Stimulated activated CD8-positive, alpha-beta memory T cell treated with anti-CD3 and anti-CD28 coated beads, Interleukin-2, amount 100 ng/mL, for 48 hours (primary cell): ENCODE measurements around the gene OR10G7.
"Not testable (repeated sequence)": the region's sequence is repeated elsewhere in the genome, so short reads cannot be mapped to it uniquely, and the experiment has no call there.

Source experiments
- DNase-seq, 2 donors: peaks; one replicate each; pipeline ENCODE4 v3.0.0-alpha.2; 2020; ENCODE audit warnings: low read depth in 2 of 2

Gene OR10G7

DNA sequence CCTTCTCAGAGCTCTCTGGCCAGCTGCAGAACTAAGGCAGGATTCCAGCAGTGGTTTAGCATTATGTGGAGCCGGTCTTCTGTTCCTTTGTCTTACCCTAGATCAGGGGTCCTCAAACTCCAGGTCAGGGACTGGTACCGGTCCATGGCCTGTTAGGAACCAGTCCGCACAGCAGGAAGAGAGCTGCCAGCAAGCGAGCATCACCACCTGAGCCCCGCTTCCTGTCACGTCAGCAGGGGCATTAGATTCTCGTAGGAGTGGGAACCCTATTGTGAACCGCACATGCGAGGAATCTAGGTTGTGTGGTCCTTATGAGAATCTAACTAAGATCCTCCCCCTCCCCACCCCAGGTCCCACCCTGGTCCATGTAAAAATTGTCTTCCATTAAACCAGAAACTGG, 1.6 kb downstream of the OR10G7 start:
- no peak for DNase-seq

DNA sequence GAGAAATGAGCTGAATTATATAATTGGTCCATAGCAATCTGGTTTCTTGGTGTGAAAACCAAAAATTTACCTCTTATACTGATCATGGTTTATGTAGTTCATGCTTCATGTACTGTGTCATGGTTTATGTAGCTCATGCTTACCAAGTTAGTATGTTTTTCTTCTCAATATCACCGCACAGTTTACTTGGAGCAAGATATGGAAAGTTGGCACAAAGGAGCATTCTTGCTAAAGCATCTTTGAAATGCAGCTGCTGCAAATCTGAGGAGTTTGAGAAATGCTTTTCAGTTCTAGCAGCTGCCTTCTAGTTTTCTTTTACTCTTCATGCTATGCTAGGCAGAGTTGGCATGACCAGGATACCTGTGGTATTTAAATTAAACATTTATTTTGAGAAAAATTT, 4.5 kb downstream of the OR10G7 start:
- no peak for DNase-seq

DNA sequence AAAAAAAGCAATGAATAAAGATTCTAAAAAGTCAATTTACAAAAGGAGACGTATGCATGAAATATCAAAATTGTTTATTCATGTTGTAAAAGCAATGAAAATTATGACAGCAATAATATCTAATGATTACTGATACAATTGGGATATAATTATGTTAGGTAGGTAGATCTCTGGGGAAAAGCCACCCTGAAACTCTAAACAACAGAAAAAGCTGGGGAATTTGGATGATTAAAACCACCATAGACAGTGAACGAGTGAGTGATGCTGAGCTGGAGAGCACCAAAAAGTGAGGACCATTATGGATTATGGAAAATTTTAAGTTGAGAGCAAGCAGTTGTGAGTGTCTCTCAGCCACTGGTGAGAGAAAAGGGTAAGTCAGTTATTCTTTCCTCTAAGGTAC, 14.6 kb downstream of the OR10G7 start, which contains the start of gene OR10G8:
OR10G8 (plus strand) TSS at position 301 of the 400 bp plus-strand sequence. CDS start 2,825 bp downstream, outside the sequence.
- DNase-seq, result no peak

GRCh38 chr11:124015837-124016236, 25.3 kb downstream of the OR10G7 start:
- not testable (repeated sequence) for DNase-seq

DNA sequence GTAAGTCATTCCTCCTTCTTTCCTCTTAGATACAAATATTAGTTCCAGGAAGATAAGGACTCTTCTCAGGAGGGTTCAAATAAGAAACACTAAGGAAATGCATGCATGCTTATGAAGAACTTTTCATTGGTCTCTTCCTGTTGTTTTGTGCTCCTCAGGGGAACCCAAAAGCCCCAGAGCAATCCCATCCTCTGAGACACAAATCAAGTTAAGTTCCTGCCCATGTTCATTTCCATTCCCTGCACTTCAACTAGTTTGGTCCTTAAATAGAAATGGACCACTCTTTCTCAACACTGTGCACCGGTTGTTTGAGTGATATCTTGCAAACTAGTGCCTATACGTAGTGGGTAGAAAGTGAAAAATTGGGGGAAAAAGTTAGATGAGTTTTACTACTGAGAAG, 28.4 kb downstream of the OR10G7 start, which contains the start of gene OR10G4:
OR10G4 (plus strand) TSS at position 301 of the 400 bp plus-strand sequence. CDS start 2,578 bp downstream, outside the sequence.
- no peak for DNase-seq

GRCh38 chr11:123995119-123995518, 46.0 kb downstream of the OR10G7 start, which contains the start of gene OR10G6:
OR10G6 (minus strand) TSS chr11:123995161; CDS start chr11:123995161, 0 bp downstream.
- DNase-seq, result no peak
